ENCODE data around the gene LTBP3. TPM values are rescaled to one million over a fixed set of nuclear protein-coding genes. Genes with fewer than 3 reads are reported as not detected.

Gene LTBP3
- total and polyA plus RNA-seq, 9 of the 15 experiments (the other 6 are each of a cell fraction or from before 2014, with no cell fraction given), result 0.06 to 20.5 (median 4.8) TPM

DNA sequence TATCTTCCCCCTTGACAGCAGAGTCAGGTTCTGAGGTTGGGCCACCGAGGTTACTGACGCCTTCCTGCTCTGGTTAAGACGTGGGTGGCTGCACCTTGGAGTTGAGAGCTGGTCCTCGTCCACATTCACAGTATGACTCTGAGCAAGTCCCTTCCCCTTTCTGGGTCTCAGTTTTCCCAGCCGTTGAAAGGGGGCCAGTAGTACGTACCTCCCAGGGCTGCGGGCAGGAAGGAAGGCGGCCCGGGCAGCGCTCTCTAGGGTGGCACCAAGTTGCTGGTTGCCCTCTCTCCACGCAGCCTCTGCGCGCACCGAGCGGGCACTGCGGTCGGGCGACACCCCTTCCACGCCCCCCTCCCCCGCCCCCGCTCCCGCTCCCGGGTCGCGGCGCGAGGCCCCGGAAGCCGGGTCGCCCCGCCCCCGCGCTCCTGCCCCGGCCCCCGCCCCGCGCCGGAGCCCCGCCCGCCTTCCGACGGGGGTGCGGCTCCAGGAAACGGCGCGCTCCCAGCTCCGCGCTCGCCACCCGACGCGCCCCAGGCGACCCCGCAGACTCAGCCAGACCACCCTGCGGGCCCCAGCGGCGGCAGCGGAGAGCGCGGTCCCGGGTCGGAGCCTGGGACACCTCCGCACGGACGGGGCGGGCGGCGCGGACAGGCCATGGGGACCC lies 17.5 kb upstream of the LTBP3 start, which contains the start of gene EHBP1L1 (continued):
- TF ChIP-seq HINFP (tag; conservative IDR thresholded peaks at IDR 0.05; ENCODE audit: low read depth), result no peak
- no peak for TF ChIP-seq XRCC4 (IDR thresholded peaks at IDR 0.05; ENCODE audit: extremely low read depth, insufficient read depth, insufficient read length)
- TF ChIP-seq CBFA2T3 (IDR thresholded peaks at IDR 0.05), result no peak
- no peak for TF ChIP-seq RFX7 (CRISPR knock-in tag; IDR thresholded peaks at IDR 0.05)
- TF ChIP-seq MBD1 (CRISPR knock-in tag; IDR thresholded peaks at IDR 0.05), result no peak
- TF ChIP-seq ZNF232 (CRISPR knock-in tag; IDR thresholded peaks at IDR 0.05), result no peak
- TF ChIP-seq CEBPB (tag; IDR thresholded peaks at IDR 0.05), result no peak
- no peak for TF ChIP-seq TRIM24 (IDR thresholded peaks at IDR 0.05)
- no peak for TF ChIP-seq SRSF9 (IDR thresholded peaks at IDR 0.05; ENCODE audit: borderline replicate concordance, low read depth, low read length)
- TF ChIP-seq PURB (CRISPR knock-in tag; IDR thresholded peaks at IDR 0.05; ENCODE audit: low read depth), result no peak
- TF ChIP-seq MYBL2 (IDR thresholded peaks at IDR 0.05; ENCODE audit: low read depth), result no peak
- no peak for TF ChIP-seq MYBL2 (CRISPR knock-in tag; IDR thresholded peaks at IDR 0.05; ENCODE audit: borderline replicate concordance)
- no peak for TF ChIP-seq MLLT1 (IDR thresholded peaks at IDR 0.05)
- no peak for TF ChIP-seq RBM14 (IDR thresholded peaks at IDR 0.05; ENCODE audit: borderline replicate concordance, insufficient read depth, low read depth, low read length)
- TF ChIP-seq MXI1 (IDR thresholded peaks at IDR 0.05; ENCODE audit: low read depth, low read length), result no peak
- TF ChIP-seq, protein P1, sequence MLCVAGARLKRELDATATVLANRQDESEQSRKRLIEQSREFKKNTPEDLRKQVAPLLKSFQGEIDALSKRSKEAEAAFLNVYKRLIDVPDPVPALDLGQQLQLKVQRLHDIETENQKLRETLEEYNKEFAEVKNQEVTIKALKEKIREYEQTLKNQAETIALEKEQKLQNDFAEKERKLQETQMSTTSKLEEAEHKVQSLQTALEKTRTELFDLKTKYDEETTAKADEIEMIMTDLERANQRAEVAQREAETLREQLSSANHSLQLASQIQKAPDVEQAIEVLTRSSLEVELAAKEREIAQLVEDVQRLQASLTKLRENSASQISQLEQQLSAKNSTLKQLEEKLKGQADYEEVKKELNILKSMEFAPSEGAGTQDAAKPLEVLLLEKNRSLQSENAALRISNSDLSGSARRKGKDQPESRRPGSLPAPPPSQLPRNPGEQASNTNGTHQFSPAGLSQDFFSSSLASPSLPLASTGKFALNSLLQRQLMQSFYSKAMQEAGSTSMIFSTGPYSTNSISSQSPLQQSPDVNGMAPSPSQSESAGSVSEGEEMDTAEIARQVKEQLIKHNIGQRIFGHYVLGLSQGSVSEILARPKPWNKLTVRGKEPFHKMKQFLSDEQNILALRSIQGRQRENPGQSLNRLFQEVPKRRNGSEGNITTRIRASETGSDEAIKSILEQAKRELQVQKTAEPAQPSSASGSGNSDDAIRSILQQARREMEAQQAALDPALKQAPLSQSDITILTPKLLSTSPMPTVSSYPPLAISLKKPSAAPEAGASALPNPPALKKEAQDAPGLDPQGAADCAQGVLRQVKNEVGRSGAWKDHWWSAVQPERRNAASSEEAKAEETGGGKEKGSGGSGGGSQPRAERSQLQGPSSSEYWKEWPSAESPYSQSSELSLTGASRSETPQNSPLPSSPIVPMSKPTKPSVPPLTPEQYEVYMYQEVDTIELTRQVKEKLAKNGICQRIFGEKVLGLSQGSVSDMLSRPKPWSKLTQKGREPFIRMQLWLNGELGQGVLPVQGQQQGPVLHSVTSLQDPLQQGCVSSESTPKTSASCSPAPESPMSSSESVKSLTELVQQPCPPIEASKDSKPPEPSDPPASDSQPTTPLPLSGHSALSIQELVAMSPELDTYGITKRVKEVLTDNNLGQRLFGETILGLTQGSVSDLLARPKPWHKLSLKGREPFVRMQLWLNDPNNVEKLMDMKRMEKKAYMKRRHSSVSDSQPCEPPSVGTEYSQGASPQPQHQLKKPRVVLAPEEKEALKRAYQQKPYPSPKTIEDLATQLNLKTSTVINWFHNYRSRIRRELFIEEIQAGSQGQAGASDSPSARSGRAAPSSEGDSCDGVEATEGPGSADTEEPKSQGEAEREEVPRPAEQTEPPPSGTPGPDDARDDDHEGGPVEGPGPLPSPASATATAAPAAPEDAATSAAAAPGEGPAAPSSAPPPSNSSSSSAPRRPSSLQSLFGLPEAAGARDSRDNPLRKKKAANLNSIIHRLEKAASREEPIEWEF (CRISPR knock-in tag; IDR thresholded peaks at IDR 0.05), result no peak
- TF ChIP-seq C11orf30 (IDR thresholded peaks at IDR 0.05; ENCODE audit: low read depth), result no peak
- no peak for TF ChIP-seq HDAC2 (IDR thresholded peaks at IDR 0.05)
- TF ChIP-seq MEF2D (tag; conservative IDR thresholded peaks at IDR 0.05; ENCODE audit: low read depth), result no peak
- TF ChIP-seq ZBED1 (IDR thresholded peaks at IDR 0.05), result no peak
